HG02970 (cell line): Measurements from ENCODE around the gene CDON.
"Not testable (repeated sequence)": the region's sequence is repeated elsewhere in the genome, so short reads cannot be mapped to it uniquely, and the experiment has no call there.

ENCODE experiments used
- ATAC-seq: cut with Tn5 transposase; IDR thresholded peaks from one replicate; pipeline ENCODE4 v1.9.1; 2021; ENCODE audit warnings: mild to moderate bottlenecking, moderate library complexity, moderate number of reproducible peaks; ENCODE audit not compliant: unreplicated experiment, low FRiP score

The CDON gene

DNA sequence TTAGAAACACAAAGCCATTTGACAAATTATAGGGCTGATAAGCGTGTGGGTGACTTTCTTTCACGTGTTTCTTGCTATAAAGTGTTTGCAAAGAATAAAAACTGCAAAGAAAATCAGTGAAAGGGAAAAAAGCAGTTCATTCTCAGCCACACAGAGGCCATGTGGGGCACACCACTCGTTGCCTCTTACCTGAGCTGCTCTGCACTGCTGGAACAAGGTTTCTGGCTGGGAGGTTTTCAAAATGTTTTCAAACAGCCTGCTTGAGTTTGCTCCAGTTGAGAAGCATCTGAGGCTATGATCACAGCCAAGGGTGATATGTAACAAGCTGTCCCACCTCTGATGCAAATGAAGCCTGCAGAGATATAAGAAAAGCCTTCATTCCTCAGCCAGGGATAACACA, 131.6 kb downstream of the CDON start:
- ATAC-seq, result no peak

DNA sequence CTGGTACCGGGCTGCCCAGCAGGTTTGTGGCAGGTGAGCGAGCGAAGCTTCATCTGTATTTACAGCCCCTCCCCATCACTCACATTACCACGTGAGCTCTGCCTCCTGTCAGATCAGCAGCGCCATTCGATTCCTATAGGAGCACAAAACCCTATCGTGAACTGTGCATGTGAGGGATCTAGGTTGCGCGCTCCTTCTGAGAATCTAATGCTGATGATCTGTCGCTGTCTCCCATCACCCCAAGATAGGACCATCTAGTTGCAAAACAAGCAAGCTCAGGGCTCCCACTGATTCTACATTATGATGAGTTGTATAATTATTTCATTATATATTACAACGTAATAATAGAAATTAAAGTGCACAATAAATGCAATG, 132.6 kb downstream of the CDON start:
- ATAC-seq, result no peak

DNA sequence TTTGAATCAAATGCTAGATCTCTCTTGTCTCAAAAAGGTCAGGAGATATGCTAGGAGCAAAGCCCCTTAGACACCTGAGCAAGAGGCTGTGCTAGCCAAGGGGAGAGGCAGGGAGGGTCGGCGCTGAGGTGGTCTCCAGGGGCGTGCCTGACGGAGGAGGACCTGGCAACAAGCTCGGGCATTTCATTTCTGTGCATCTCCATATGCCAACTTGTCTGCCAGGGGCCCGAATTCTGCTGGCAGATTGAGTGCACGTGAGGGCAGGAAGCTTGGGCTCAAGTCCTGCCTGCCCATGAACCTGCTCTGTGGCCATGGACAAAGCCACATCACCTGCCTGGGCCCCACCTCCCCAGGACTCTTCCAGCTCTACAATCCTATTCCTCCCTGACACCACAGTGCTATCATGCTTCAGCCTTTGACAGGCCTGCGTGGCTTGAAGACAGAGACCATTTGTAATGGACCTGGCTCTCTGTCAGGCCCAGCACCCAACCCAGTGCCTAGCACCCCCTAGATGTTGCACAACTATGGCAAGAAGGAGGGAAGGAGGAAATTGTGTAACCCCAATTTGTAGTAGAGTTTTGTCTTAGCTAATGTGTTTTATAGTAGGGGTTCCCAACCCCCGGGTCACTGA, 133.1 kb downstream of the CDON start:
- ATAC-seq, result no peak

DNA sequence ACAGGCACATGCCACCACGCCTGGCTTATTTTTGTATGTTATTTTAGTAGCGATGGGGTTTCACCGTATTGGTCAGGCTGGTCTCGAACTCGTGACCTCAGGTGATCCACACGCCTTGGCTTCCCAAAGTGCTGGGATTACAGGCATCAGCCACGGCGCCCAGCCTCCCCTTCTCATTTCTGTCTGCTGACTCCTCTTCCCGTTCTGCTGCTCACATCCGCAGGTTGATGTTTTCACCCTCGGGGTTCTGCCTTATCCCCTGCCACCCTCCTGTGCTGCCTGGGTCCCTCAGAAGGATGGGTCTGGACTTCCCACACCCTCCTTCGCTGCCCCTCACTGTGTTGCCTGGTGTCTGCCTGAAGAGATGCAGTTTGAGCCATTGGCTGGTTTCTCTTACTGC, 136.0 kb downstream of the CDON start:
- no peak for ATAC-seq

DNA sequence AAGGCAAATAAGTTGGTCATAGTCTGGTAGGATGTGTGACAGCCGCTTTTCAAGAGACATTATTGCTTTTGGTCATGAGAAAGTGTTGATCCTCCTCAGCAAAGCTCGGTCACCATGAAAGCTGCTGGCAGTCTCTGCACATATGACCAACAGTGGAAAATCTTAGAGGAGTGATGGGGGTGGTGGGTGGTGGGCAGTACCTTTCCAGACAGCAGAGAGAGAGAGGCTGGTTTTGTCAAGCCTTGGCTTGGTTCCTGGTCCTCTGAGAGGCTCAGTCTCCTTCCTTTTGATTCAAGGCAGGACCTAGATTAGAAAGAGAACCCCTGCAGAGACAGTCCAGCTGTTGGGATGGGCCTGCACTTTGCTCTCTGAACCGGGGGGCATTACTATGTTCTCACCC, 136.9 kb downstream of the CDON start:
- no peak for ATAC-seq

DNA sequence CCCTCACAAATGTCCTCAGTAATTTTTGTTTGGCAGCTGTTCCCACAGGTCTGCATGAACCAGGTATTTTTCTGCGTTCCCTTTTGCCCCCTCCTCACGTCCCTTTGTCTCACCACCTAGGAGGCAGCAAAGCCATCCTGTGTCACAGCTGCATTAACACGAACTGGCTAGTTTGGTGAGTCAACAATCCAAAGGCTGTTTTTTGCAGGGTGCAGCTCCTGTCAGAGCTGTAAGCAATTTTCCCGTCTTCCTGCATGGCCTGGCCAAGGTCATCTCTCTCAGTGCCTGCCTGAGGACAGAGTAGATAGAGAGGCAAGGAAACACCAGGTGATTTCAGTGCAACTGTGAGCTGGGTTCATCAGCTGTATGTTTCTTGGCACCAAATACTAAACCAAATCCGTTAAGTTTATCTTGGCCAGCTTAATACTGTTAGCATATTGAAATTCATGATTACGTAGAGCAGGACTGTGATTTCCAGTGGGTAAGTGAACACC, 137.4 kb downstream of the CDON start:
- no peak for ATAC-seq

DNA sequence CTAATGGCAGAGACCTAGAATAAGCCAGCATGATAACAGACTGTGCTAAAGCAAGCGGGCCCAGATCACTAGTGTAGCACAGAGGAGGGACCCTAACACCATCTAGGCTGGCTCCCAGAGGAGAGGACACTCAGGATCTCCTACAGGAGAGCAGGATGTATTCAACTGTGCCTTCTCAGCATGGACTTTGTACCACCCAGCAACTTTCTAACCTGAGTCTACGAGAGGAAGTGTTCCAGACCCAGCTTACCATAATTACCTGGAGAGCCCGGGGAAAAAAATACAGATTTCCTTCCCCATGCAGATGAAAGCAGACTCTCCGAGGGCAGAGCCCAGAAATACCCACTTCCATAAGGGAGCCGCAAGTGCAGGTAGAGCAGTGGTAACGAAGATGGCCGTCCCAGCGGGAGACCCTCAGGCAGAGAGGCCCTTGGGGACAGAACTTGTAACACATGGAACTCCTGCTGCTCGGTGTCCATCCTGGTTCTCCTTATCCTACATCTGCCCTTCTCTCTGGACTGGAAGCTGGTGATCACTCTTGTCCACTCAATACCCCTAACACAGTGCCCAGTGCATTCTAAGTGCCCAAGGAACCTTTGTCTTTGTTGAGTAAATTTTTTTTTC, 138.2 kb downstream of the CDON start:
- no peak for ATAC-seq

DNA sequence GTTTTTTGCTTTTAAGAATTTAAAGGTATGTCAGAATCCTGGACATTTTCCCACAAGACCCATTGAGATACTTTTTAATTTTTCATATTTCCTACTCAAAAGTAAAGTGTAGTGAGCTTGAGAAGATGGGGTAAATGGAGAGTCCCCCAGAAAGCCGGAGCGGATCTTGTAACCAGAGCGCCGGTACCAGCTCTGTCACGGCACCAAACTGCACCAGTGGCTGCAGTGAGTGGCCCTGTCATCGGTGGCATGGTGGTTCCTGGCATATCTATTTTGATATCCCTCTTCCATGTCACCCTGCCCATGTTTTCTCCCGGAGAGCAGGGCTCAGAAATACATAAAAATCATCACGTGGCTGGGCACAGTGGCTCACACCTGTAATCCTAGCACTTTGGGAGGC, 139.0 kb downstream of the CDON start:
- ATAC-seq, result no peak

DNA sequence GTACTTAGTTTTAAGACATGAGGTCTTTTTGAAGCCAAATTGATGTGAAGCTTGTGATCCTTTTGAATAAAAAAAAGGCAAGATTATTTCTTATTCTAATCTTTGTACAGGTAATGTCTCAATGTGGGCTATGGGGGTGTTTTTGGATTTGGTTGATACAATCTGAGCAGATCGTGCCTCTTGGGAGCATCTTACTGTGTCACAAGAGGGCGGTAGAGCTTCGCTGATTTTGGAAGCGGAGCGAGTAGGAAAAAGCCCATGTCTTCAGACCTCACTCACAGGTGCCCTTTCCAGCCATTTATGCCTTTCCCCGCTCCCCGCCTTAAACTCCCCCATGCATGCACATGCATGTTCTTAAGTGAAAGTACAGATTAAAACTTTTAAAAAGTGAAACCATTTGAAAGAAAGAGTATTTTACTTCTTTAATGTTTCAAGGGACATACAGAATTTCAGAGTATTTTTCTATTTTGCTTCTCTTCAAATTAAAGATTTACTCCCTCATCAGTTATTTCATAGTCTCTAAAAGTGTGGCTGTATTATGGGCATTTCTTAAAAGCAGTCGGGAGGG, 139.6 kb downstream of the CDON start:
- no peak for ATAC-seq

DNA sequence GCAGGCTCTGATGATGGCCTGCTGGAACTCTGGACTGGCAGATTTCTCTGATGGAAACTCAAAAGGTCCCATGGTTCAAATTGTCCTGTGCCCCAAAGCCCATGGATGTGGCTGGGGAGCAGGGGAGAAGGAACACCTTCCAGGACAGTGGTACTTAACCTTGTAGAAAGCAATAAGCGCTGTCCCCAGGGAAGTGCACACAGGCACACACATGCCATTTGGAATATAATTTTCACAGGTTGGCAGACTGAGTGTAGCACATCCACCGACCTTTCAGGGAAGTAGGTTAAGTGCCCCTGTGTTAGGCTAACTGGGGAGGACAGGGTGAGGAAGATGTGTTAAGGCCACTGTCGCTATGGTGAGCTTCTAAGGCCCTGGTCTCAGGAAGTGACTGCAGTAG, 140.5 kb downstream of the CDON start:
- ATAC-seq, result no peak

DNA sequence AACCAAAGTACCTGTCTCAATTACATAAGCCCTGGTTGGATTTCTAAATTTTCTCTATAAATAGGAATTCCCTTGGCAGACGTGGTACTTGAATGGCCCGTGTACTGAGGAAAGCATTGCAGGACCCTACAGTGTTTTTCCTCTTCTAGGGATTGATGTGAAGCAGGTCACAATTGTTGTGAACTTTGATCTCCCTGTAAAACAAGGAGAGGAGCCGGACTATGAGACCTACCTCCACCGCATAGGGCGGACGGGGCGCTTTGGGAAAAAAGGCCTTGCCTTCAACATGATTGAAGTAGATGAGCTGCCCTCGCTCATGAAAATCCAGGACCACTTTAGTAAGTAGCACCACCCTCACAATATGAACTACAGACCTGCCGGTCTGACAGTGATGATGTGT, 141.6 kb downstream of the CDON start:
- ATAC-seq, result no peak

DNA sequence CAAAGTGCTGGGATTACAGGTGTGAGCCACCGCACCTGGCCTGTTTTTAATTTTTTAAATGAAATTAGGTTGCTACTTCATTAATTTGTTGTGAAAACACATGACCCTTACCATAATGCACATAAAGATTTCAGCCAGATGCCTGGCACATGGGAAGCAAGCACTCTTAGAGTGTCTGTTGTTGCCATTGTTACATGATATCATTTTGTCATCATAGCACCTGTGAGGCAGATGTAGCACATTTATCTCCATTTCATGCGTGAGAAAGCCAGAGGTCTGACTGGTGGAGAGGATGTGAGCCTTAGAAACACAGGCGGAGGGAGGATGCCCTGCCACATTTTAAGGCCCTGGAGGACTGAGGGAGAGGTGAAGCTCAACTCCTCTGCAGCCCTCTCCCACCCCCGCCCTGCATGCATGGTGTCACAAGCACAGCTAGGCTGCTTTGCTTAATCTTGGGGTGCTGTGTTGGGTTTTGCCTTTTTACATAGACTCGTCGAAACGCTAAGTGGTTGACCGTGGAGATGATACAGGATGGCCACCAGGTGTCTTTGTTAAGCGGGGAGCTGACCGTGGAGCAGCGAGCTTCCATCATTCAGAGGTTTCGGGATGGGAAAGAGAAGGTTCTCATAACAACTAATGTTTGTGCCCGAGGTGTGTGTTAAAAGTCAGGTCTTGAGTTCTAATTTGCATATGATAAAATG, 144.4 kb downstream of the CDON start:
- no peak for ATAC-seq

DNA sequence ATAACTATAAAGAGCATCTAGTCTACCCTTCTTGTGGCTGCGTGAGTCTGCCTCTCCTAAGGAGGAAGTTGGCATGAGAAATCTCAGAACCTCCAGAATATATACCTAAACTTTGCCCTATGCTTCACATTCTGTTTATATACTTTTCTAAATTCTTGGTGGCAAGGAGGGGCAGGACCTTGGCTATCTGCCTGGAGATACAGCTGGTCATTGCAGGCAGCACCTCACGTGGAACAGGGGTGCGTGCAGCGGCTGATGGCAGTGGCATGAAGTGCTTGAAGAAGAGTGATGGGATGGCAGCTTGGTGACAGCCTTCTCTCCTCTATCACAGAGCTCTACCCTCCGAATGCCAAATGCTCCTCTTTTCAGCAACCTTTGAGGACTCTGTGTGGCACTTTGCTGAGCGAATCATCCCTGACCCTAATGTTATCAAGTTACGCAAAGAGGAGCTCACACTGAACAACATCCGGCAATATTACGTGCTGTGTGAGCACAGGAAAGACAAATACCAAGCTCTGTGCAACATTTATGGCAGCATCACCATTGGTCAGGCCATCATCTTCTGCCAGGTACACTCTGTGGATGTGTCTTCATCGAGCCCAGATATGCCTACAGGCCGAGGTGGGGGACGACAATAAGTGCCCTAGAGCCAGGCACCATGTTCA, 145.9 kb downstream of the CDON start:
- no peak for ATAC-seq

DNA sequence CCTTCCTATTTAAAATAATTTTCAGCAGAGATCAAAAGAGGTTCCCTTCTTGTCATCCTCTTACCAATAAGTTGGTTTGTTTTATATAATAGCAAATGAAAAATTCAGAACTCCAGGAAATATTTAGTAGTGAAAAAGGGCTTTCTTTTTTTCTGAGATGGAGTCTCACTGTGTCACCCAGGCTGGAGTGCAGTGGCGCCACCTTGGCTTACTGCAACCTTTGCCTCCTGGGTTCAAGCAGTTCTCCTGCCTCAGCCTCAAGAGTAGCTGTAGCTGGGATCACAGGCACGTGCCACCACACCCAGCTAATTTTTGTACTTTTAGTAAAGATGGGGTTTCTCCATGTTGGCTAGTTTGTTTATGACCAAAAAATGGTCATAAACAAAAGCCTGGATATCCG, 148.1 kb downstream of the CDON start:
- ATAC-seq, result not testable (repeated sequence)

DNA sequence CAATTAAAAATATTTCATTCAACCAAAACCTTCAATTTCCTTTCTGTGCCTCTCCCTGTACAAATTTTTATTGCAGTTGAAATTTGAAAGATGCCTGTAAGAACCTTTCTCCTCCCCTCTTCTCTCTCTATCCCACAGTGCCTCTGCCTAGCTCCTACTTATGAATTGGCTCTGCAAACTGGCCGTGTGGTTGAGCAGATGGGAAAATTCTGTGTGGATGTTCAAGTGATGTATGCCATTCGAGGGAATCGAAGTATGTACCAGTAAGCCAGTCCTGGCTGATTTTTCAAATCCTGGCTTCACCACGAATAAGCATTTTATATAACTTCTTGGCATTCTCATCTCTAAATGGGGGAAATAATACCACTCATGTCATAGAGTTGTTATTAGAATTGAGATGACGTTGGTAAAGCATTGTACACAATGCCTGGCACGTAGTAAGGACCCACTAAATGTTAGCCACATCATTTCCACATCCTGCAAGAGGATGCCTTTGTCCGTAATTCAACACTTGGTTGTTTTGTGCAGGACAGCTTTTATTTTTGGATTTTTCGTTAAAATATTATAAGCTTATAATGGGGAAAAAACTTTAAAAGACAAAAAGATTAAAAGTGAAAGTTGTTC, 152.3 kb downstream of the CDON start:
- no peak for ATAC-seq
